ENCODE results near the gene ABI1.

The ABI1 gene

GRCh38 chr10:26776258-26776657, 84.5 kb downstream of the ABI1 start:
- no peak for DNase-seq (ENCODE audit: low read depth in 2 of 3, low spot score in 1 of 3)

GRCh38 chr10:26773633-26774032, 87.1 kb downstream of the ABI1 start:
- no peak for DNase-seq (ENCODE audit: low read depth in 2 of 3, low spot score in 1 of 3)

GRCh38 chr10:26770069-26770468, 90.7 kb downstream of the ABI1 start:
- DNase-seq (ENCODE audit: low read depth in 2 of 3, low spot score in 1 of 3), result no peak

GRCh38 chr10:26765549-26765948, 95.2 kb downstream of the ABI1 start:
- DNase-seq (ENCODE audit: low read depth in 2 of 3, low spot score in 1 of 3), result no peak

- DNase-seq (ENCODE audit: low read depth in 2 of 3, low spot score in 1 of 3), result no peak
Observed at GRCh38 chr10:26759008-26759407, 101.8 kb downstream of the ABI1 start.

- no peak for DNase-seq (ENCODE audit: low read depth in 2 of 3, low spot score in 1 of 3)
Observed at GRCh38 chr10:26755443-26755903, 105.3 kb downstream of the ABI1 start.

- no peak for DNase-seq (ENCODE audit: low read depth in 2 of 3, low spot score in 1 of 3)
Observed at GRCh38 chr10:26746061-26746460, 114.7 kb downstream of the ABI1 start.

- no peak for DNase-seq (ENCODE audit: low read depth in 2 of 3, low spot score in 1 of 3)
Observed at GRCh38 chr10:26743841-26744240, 116.9 kb downstream of the ABI1 start.

GRCh38 chr10:26743091-26743490, 117.7 kb downstream of the ABI1 start:
- DNase-seq (ENCODE audit: low read depth in 2 of 3, low spot score in 1 of 3), result no peak

GRCh38 chr10:26741368-26741767, 119.4 kb downstream of the ABI1 start:
- no peak for DNase-seq (ENCODE audit: low read depth in 2 of 3, low spot score in 1 of 3)

GRCh38 chr10:26739071-26739631, 121.6 kb downstream of the ABI1 start:
- no peak for DNase-seq (ENCODE audit: low read depth in 2 of 3, low spot score in 1 of 3)

- no peak for DNase-seq (ENCODE audit: low read depth in 2 of 3, low spot score in 1 of 3)
Observed at GRCh38 chr10:26738301-26738911, 122.4 kb downstream of the ABI1 start.

GRCh38 chr10:26737730-26738129, 123.0 kb downstream of the ABI1 start:
- peak in 1 of 3 donors; percentile 40 for DNase-seq (ENCODE audit: low read depth in 2 of 3, low spot score in 1 of 3)

- DNase-seq (ENCODE audit: low read depth in 2 of 3, low spot score in 1 of 3), result no peak
Observed at GRCh38 chr10:26735435-26735834, 125.3 kb downstream of the ABI1 start.

GRCh38 chr10:26733750-26734568, 126.8 kb downstream of the ABI1 start:
- no peak for DNase-seq (ENCODE audit: low read depth in 2 of 3, low spot score in 1 of 3)

- DNase-seq (ENCODE audit: low read depth in 2 of 3, low spot score in 1 of 3), result no peak
Observed at GRCh38 chr10:26730552-26730951, 130.2 kb downstream of the ABI1 start.

GRCh38 chr10:26729395-26729794, 131.4 kb downstream of the ABI1 start:
- no peak for DNase-seq (ENCODE audit: low read depth in 2 of 3, low spot score in 1 of 3)

- no peak for DNase-seq (ENCODE audit: low read depth in 2 of 3, low spot score in 1 of 3)
Observed at GRCh38 chr10:26728957-26729356, 131.8 kb downstream of the ABI1 start.

GRCh38 chr10:26727005-26727404, 133.8 kb downstream of the ABI1 start:
- DNase-seq (ENCODE audit: low read depth in 2 of 3, low spot score in 1 of 3), result no peak

GRCh38 chr10:26725837-26726727, 134.7 kb downstream of the ABI1 start:
- DNase-seq (ENCODE audit: low read depth in 2 of 3, low spot score in 1 of 3), result no peak

GRCh38 chr10:26723016-26723415, 137.7 kb downstream of the ABI1 start:
- DNase-seq (ENCODE audit: low read depth in 2 of 3, low spot score in 1 of 3), result no peak
